ENCODE data around the gene USP32.

DNA sequence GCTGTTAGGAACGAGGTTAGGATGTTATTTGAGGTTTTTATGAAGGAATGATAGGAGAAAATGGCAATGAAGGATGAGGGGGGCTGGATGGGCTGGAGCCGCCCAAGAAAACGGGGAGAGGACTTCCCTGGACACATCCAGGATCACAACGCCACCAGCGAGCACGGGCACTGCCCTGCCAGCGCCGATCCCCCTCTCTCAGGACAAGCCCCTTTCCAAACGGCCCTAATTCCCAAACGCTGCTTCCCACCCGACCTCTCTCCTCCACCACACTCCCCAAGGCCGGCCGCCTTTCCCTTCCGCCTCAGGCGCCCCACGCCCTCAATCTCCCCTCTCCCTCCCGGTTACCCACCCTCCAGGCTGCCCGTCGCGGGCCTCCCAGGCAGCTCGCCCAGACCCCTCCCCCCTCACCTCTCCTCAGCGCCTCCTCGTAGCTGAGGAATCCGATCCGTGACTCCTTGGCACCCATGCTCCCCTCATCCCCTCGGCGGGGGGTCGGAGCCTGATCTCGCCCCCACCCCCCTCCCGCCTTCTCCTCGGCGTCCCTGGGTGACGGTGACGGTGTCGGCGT, 377 bp downstream of the USP32 start:
- TF ChIP-seq, protein P1, sequence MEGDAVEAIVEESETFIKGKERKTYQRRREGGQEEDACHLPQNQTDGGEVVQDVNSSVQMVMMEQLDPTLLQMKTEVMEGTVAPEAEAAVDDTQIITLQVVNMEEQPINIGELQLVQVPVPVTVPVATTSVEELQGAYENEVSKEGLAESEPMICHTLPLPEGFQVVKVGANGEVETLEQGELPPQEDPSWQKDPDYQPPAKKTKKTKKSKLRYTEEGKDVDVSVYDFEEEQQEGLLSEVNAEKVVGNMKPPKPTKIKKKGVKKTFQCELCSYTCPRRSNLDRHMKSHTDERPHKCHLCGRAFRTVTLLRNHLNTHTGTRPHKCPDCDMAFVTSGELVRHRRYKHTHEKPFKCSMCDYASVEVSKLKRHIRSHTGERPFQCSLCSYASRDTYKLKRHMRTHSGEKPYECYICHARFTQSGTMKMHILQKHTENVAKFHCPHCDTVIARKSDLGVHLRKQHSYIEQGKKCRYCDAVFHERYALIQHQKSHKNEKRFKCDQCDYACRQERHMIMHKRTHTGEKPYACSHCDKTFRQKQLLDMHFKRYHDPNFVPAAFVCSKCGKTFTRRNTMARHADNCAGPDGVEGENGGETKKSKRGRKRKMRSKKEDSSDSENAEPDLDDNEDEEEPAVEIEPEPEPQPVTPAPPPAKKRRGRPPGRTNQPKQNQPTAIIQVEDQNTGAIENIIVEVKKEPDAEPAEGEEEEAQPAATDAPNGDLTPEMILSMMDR (IDR thresholded peaks at IDR 0.05), result no peak
- no peak for TF ChIP-seq CBFB (CRISPR knock-in tag; IDR thresholded peaks at IDR 0.05; ENCODE audit: low read depth)

Measured in WTC11 (cell line).